NCI-H345 (cell line): Measurements from ENCODE around the gene CSTF3.

Experiments
- DNase-seq: peaks from one replicate; lab custom pipeline; 2025; lab: John Stamatoyannopoulos, UW

The CSTF3 gene

GRCh38 chr11:33040862-33041453 lies 120.3 kb downstream of the CSTF3 start:
- no peak for DNase-seq

GRCh38 chr11:33040033-33040861 lies 121.0 kb downstream of the CSTF3 start:
- DNase-seq, result peak; percentile 66

- peak; percentile 78 for DNase-seq
Observed at GRCh38 chr11:33039274-33040032, 121.8 kb downstream of the CSTF3 start, which contains the start of gene TCP11L1. TCP11L1 (plus strand) TSS chr11:33039572; CDS start chr11:33043774, 4,202 bp downstream.

- DNase-seq, result no peak
Observed at GRCh38 chr11:33035011-33035410, 126.3 kb downstream of the CSTF3 start.
